ENCODE measurements around the gene LNX1.
"Not testable (repeated sequence)": the region's sequence is repeated elsewhere in the genome, so short reads cannot be mapped to it uniquely, and the experiment has no call there.

LNX1 gene

GRCh38 chr4:53456178-53456577, 135.1 kb downstream of the LNX1 start:
- no peak for DNase-seq (ENCODE audit: low spot score)

GRCh38 chr4:53455766-53456165, 135.5 kb downstream of the LNX1 start:
- DNase-seq (ENCODE audit: low spot score), result no peak

- no peak for DNase-seq (ENCODE audit: low spot score)
These were observed 137.9 kb downstream of the LNX1 start for GRCh38 chr4:53453385-53453784.

- no peak for DNase-seq (ENCODE audit: low spot score)
These were observed 140.5 kb downstream of the LNX1 start for GRCh38 chr4:53450773-53451172.

GRCh38 chr4:53444954-53445353, 146.3 kb downstream of the LNX1 start:
- no peak for DNase-seq (ENCODE audit: low spot score)

GRCh38 chr4:53441564-53441963, 149.7 kb downstream of the LNX1 start:
- DNase-seq (ENCODE audit: low spot score), result no peak

- no peak for DNase-seq (ENCODE audit: low spot score)
These were observed 155.0 kb downstream of the LNX1 start for GRCh38 chr4:53436251-53436650.

- DNase-seq (ENCODE audit: low spot score), result no peak
These were observed 158.5 kb downstream of the LNX1 start for GRCh38 chr4:53432528-53433424.

- no peak for DNase-seq (ENCODE audit: low spot score)
These were observed 160.2 kb downstream of the LNX1 start for GRCh38 chr4:53431052-53431451.

- DNase-seq (ENCODE audit: low spot score), result no peak
These were observed 163.9 kb downstream of the LNX1 start for GRCh38 chr4:53427366-53427765.

GRCh38 chr4:53424280-53424679, 167.0 kb downstream of the LNX1 start:
- DNase-seq (ENCODE audit: low spot score), result no peak

DNA sequence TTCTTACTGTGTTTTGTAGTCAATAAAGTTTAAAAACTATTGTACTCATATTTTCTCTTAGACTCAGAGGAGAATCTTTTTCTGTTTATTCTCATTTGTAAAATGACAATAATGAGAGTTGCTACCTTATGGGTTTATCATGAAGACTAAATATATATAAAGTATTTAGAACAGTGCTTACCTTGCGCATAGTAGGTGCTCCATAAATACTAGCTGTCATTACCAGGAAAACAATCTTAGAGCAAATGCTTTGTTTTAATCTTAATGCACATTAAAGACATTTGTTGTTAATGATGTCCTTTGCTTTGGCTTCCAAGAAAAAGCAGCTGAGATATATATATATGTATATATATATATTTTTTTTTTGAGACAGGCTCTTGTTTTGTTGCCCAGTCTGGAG, 168.9 kb downstream of the LNX1 start:
- no peak for DNase-seq (ENCODE audit: low spot score)

GRCh38 chr4:53421791-53422190, 169.5 kb downstream of the LNX1 start:
- peak; percentile 16 for DNase-seq (ENCODE audit: low spot score)

DNA sequence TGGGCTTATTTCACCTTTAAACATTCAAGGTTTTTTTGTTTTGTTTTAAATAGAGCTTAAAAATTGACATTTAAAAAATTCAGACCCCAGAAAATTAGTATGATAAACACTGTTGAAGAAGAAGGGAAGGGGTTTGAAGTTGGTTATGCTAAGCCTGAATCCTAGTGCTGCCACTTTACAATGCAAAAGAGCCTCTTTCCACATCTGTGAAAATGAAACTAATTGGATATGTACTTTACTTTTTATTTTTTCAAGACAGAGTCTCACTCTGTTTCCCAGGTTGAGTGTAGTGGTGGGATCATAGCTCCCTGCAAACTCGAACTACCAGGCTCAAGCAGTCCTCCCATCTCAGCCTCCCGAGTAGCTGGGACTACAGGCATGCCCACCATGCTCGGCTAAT, 172.1 kb downstream of the LNX1 start:
- DNase-seq (ENCODE audit: low spot score), result no peak

- not testable (repeated sequence) for DNase-seq (ENCODE audit: low spot score)
These were observed 181.8 kb downstream of the LNX1 start for GRCh38 chr4:53409479-53409878.

Measured in globus pallidus (tissue), 1 donor.